Body of pancreas (tissue), 4 donors: ENCODE data around the gene CTSZ. TPM values are rescaled to one million over a fixed set of nuclear protein-coding genes. Genes with fewer than 3 reads are reported as not detected.
"Not testable (repeated sequence)": the region's sequence is repeated elsewhere in the genome, so short reads cannot be mapped to it uniquely, and the experiment has no call there.

Experiments
- ATAC-seq: fragments of 150-250 bp; one replicate; pipeline ENCODE4 v1.9.1; 2016
- DNase-seq, 4 donors: peaks; one replicate each; pipeline ENCODE4 v3.0.0-alpha.2; 2019
- H3K27ac ChIP-seq, 4 donors: fragments of 200-600 bp; sonication (generic); 1 replicate in 3 of 4; 2 replicates in 1 of 4; pipeline versions ENCODE4 v1.5.1 to v1.6.1; 2016 to 2019; ENCODE audit warnings: mild to moderate bottlenecking in 1 of 4, mixed read lengths in 1 of 4, moderate library complexity in 1 of 4
- H3K27me3 ChIP-seq, 2 donors: fragments of 200-600 bp; sonication (generic); one replicate each; pipeline ENCODE4 v1.6.0; 2016; ENCODE audit warnings: mild to moderate bottlenecking in 1 of 2
- H3K36me3 ChIP-seq, 2 donors: fragments of 200-600 bp; sonication (generic); replicated peaks in 1 of 2; 2 replicates each; pipeline ENCODE4 v1.5.1; 2016; ENCODE audit warnings: low read depth in 2 of 2; ENCODE audit not compliant: insufficient read depth in 1 of 2
- H3K4me1 ChIP-seq: fragments of 200-600 bp; sonication (generic); one replicate; pipeline ENCODE4 v1.6.0; 2016
- H3K4me3 ChIP-seq, 2 donors: fragments of 200-600 bp; sonication (generic); 1 replicate in 1 of 2; 2 replicates in 1 of 2; pipeline ENCODE4 v1.5.1; 2016 to 2019
- H3K9me3 ChIP-seq, 3 donors: fragments of 200-600 bp; sonication (generic); 1 replicate in 2 of 3; 2 replicates in 1 of 3; pipeline ENCODE4 v1.5.1; 2016
- POLR2A ChIP-seq, 3 donors: fragments of 450-650 bp; IDR thresholded peaks; one replicate each; pipeline ENCODE4 v1.6.1; 2016; ENCODE audit warnings: antibody characterized with exemption in 3 of 3, mild to moderate bottlenecking in 2 of 3
- WGBS, 2 donors: methylation state at CpG; one replicate each; pipeline ENCODE4 v1.1.5; 2017; 5-methylcytosine and 5-hydroxymethylcytosine counted together
- intact Hi-C: fragments of 100-400 bp; cut with DNase I; formaldehyde crosslinking; loops from one replicate; pipeline ENCODE4 v1.15.1; 2023
- total RNA-seq, 2 donors: library from RNA; depleted of rRNA; stranded (reverse); fragments of >200 nt; gene quantifications; one replicate each; pipeline ENCODE4 v1.1.0, GENCODE V29; 2016
- TF ChIP-seq, protein P1 (sequence below), 7 experiments: fragments of 450-650 bp in 4 of 7; fragments of 200-600 bp in 3 of 7; sonication (generic) in 3 of 7; IDR thresholded peaks; one replicate each; pipeline ENCODE4 v1.5.1; 2016 to 2019; ENCODE audit warnings: antibody characterized with exemption in 7 of 7

The CTSZ gene
- total RNA-seq, 2 donors from 2014 or later, result 54.1 to 89.8 TPM

DNA sequence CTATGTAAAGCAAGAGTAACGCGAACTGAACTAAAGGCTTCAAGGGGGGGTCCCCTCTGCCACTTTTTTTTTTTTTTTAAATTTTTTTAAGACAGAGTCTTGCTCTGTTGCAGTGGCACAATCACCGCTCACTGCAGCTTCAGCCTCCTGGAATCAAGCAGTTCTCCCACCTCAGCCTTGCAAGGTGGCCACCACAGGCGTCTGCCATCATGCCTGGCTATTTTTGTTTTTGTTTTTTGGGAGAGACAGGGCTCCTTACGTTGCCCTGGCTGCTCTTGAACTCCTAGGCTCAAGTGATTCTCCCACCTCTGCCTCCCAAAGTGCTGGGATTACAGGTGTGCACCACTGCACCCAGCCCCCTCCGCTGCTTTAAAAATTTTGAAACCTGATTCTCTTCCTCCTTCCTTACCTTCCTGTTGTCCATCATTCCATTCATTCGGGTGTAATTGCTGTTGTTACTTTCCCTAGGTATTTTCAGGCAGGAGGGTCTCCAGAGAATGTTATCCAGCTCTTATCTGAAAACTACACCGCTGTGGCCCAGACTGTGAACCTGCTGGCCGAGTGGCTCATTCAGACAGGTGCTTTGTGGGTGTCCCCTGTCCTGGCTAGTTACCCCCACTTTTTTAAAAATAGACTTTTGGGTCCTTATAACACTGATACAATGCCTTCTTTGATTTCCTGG, 20.6 kb downstream of the CTSZ start:
- ATAC-seq (no peak), DNase-seq (no peak)
- Histone ChIP-seq H3K36me3 (peaks cover 6 to 31% of the 10 kb centered on the region in 2 donors), H3K27ac (no peak overlapping the region), H3K4me3 (no peak overlapping the region), H3K27me3 (no peaks in the 10 kb centered on the region), H3K4me1 (peaks cover 24% of the 10 kb centered on the region), H3K9me3 (no peaks in the 10 kb centered on the region)
- no peak for TF ChIP-seq POLR2A (IDR thresholded peaks at IDR 0.05)
- TF ChIP-seq, protein P1, sequence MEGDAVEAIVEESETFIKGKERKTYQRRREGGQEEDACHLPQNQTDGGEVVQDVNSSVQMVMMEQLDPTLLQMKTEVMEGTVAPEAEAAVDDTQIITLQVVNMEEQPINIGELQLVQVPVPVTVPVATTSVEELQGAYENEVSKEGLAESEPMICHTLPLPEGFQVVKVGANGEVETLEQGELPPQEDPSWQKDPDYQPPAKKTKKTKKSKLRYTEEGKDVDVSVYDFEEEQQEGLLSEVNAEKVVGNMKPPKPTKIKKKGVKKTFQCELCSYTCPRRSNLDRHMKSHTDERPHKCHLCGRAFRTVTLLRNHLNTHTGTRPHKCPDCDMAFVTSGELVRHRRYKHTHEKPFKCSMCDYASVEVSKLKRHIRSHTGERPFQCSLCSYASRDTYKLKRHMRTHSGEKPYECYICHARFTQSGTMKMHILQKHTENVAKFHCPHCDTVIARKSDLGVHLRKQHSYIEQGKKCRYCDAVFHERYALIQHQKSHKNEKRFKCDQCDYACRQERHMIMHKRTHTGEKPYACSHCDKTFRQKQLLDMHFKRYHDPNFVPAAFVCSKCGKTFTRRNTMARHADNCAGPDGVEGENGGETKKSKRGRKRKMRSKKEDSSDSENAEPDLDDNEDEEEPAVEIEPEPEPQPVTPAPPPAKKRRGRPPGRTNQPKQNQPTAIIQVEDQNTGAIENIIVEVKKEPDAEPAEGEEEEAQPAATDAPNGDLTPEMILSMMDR (IDR thresholded peaks at IDR 0.05), result no peak
- intact Hi-C loops, result loop anchor here (10.0 kb wide), 1 partner anchor 102 kb away; no protein-coding TSS in a partner anchor
- 77 to 80% methylated on average over 9 of the region's 9 CpGs for WGBS, 2 donors

DNA sequence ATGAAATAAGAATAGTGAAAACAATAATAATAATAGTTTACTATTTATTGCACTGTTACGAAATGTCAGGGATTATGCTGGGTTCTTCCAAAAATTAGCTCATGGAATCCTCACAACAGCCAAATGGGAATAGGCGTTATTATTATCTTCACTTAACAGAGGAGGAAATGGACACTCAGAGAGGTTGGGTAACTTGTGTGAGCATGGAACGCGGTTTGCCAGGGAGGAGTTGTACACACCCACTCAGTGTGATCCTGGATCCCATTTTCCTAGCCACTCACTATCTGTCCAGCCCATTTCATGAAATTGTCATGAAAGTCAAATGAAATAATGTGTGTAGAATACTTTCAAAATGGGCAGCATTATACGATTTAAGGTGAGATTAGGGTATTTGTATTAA, 21.4 kb downstream of the CTSZ start:
- TF ChIP-seq, protein P1 (IDR thresholded peaks at IDR 0.05), result no peak
- TF ChIP-seq POLR2A (IDR thresholded peaks at IDR 0.05), result no peak
- H3K4me1 ChIP-seq, result peaks cover 24% of the 10 kb centered on the region
- peaks cover 6 to 23% of the 10 kb centered on the region in 2 donors for H3K36me3 ChIP-seq
- H3K9me3 ChIP-seq, result no peaks in the 10 kb centered on the region
- ATAC-seq, result no peak
- intact Hi-C loops, result loop anchor here (10.0 kb wide), 1 partner anchor 101 kb away; no protein-coding TSS in a partner anchor
- no peak overlapping the region for H3K4me3 ChIP-seq
- no peak overlapping the region for H3K27ac ChIP-seq
- WGBS, 2 donors, result 75 to 82% methylated on average over 5 of the region's 5 CpGs
- DNase-seq, result no peak
- no peaks in the 10 kb centered on the region for H3K27me3 ChIP-seq

DNA sequence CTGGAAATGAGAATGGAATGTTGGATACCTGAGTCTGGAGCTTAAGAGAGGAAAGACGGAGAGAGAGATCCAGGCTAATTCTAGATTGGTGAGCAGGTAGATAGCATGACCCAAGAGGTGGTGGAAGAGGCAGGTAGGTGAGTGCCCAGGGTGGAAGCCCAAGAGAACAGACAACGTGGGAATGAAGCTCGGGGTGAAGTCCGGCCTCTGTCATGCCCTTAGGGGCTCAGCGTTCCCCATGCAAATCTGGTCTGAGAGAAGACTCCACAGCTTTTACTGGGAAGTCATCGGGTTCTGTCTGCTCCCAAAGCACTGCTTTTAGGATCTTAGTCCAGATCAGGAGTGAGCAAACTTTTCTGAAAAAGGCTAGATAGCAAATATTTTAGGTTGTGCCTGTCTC, 22.4 kb downstream of the CTSZ start:
- WGBS, 2 donors, result 80 to 81% methylated on average over 6 of the region's 6 CpGs
- peaks cover 6 to 16% of the 10 kb centered on the region in 2 donors for H3K36me3 ChIP-seq
- TF ChIP-seq, protein P1 (IDR thresholded peaks at IDR 0.05), result no peak
- TF ChIP-seq POLR2A (IDR thresholded peaks at IDR 0.05), result no peak
- DNase-seq (no peak), ATAC-seq (no peak)
- no peak overlapping the region for H3K4me3 ChIP-seq
- no peaks in the 10 kb centered on the region for H3K27me3 ChIP-seq
- no peak overlapping the region for H3K27ac ChIP-seq
- no peaks in the 10 kb centered on the region for H3K9me3 ChIP-seq
- peaks cover 24% of the 10 kb centered on the region for H3K4me1 ChIP-seq
- intact Hi-C loops, result loop anchor here (10.0 kb wide), 1 partner anchor 100 kb away; no protein-coding TSS in a partner anchor

DNA sequence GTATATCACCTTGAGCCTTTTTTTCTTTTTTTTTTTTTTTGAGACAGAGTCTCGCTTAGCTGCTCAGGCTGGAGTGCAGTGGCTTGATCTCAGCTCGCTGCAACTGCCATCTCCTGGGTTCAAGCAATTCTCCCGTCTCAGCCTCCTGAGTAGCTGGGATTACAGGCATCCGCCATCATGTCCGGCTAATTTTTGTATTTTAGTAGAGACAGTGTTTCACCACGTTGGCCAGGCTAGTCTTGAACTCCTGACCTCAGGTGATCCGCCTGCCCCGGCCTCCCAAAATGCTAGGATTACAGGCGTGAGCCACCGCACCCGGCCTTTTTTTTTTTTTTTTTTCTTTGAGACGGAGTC, 24.0 kb downstream of the CTSZ start:
- intact Hi-C loops, result loop anchor here (10.0 kb wide), 1 partner anchor 98 kb away; no protein-coding TSS in a partner anchor
- not testable (repeated sequence) for H3K27me3 ChIP-seq, H3K27ac ChIP-seq, H3K36me3 ChIP-seq, H3K9me3 ChIP-seq, DNase-seq, ATAC-seq, H3K4me3 ChIP-seq
- 94 to 96% methylated on average over 12 of the region's 12 CpGs for WGBS, 2 donors
- H3K4me1 ChIP-seq, result peaks cover 24% of the 10 kb centered on the region

DNA sequence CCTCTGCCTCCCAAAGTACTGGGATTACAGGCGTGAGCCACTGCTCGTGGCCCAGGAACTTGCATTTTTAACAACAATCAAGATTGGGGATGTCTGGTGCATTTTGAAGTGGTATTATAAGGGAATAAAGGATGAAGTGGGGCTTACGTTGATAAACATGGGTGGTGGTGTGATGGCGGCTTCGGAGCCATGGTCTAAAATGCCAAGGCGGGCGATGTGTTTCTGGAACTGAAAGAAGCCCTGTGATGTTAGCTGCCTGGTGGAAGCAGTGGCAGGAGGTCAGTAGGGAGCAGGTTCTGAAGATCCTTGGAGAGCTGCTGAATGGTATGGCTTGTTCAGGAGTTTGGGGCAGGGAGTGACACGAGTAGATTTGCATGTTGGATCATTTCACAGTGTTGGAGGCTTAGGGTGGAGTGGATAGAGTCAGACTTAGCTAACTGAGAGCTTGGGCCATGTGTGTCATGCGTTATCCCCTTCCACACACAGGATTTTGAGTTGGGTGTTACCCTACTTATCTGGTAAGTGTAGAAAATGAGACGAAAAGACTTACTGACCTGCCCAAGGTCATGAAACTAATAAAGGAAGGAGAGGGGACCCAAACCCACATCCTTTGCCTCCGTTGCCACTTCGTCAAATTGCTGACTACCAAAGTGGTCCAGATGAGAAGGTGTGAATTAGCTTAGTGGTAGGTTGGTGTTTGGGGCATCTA, 24.5 kb downstream of the CTSZ start:
- H3K27me3 ChIP-seq, result no peaks in the 10 kb centered on the region
- 83 to 84% methylated on average over 12 of the region's 12 CpGs for WGBS, 2 donors
- no peak overlapping the region for H3K27ac ChIP-seq
- peaks cover 3% of the 10 kb centered on the region in 2 donors for H3K36me3 ChIP-seq
- ATAC-seq (no peak), DNase-seq (no peak)
- H3K4me1 ChIP-seq, result peaks cover 24% of the 10 kb centered on the region
- no peak overlapping the region for H3K4me3 ChIP-seq
- no peak for TF ChIP-seq POLR2A (IDR thresholded peaks at IDR 0.05)
- TF ChIP-seq, protein P1 (IDR thresholded peaks at IDR 0.05), result no peak
- intact Hi-C loops, result loop anchor here (10.0 kb wide), 1 partner anchor 98 kb away; no protein-coding TSS in a partner anchor
- no peaks in the 10 kb centered on the region for H3K9me3 ChIP-seq
